Common myeloid progenitor, CD34-positive (primary cell): Measurements from ENCODE around the gene MYO18A. TPM values are rescaled to one million over a fixed set of nuclear protein-coding genes. Genes with fewer than 3 reads are reported as not detected.
A peak's percentile ranks its signal among the peaks of the same experiment; 100 is the strongest.
"Not testable (repeated sequence)": the region's sequence is repeated elsewhere in the genome, so short reads cannot be mapped to it uniquely, and the experiment has no call there.

Experiments used
- CTCF ChIA-PET: fragments of 350-600 bp; sonication (Branson Sonifier 250); formaldehyde crosslinking; loops from one replicate; lab custom pipeline; 2021; ENCODE audit warnings: antibody characterized with exemption; lab: Charles Lee
- POLR2A ChIA-PET: fragments of 350-600 bp; sonication (Branson Sonifier 250); formaldehyde crosslinking; loops from one replicate; lab custom pipeline; 2021; ENCODE audit warnings: antibody characterized with exemption; lab: Charles Lee
- DNase-seq, 3 donors: peaks; one replicate each; pipeline versions ENCODE4 v3.0.0 to v3.0.0-alpha.2; 2013
- H3K27ac ChIP-seq, 2 experiments: 1 replicate in 1 of 2; 2 replicates in 1 of 2; pipeline ENCODE4 v1.7.0; 2013; ENCODE audit warnings: inconsistent platforms in 2 of 2, low read length in 2 of 2, mild to moderate bottlenecking in 2 of 2, low read depth in 1 of 2, moderate library complexity in 1 of 2; ENCODE audit not compliant: severe bottlenecking in 2 of 2, insufficient read depth in 1 of 2, poor library complexity in 1 of 2
- H3K27me3 ChIP-seq, 5 experiments: replicated peaks in 2 of 5; 1 replicate in 3 of 5; 2 replicates in 2 of 5; pipeline versions ENCODE4 v1.6.1 to v1.7.0; 2013; ENCODE audit warnings: low read length in 4 of 5, mild to moderate bottlenecking in 2 of 5, moderate library complexity in 2 of 5, inconsistent platforms in 1 of 5; ENCODE audit not compliant: insufficient read depth in 5 of 5, control insufficient read depth in 4 of 5
- H3K36me3 ChIP-seq, 4 experiments: 1 replicate in 2 of 4; 2 replicates in 2 of 4; pipeline versions ENCODE4 v1.6.1 to v1.7.0; 2013; ENCODE audit warnings: low read length in 3 of 4, control low read depth in 1 of 4, mild to moderate bottlenecking in 1 of 4; ENCODE audit not compliant: control insufficient read depth in 4 of 4, insufficient read depth in 4 of 4
- H3K4me1 ChIP-seq, 4 experiments: 1 replicate in 3 of 4; 2 replicates in 1 of 4; pipeline versions ENCODE4 v1.6.1 to v1.7.1; 2013; ENCODE audit warnings: low read length in 3 of 4, mild to moderate bottlenecking in 3 of 4, control low read depth in 1 of 4, inconsistent platforms in 1 of 4, moderate library complexity in 1 of 4; ENCODE audit not compliant: control insufficient read depth in 4 of 4, insufficient read depth in 4 of 4; ENCODE audit errors: control extremely low read depth in 1 of 4
- H3K4me3 ChIP-seq, 7 experiments: 1 replicate in 4 of 7; 2 replicates in 3 of 7; pipeline versions ENCODE4 v1.5.1 to v1.7.0; 2013; ENCODE audit warnings: mild to moderate bottlenecking in 7 of 7, low read length in 6 of 7, moderate library complexity in 6 of 7, inconsistent platforms in 2 of 7, low read depth in 2 of 7, control low read depth in 1 of 7; ENCODE audit not compliant: insufficient read depth in 4 of 7, control insufficient read depth in 1 of 7; ENCODE audit errors: extremely low read depth in 1 of 7
- H3K9me3 ChIP-seq, 5 experiments: 1 replicate in 4 of 5; 2 replicates in 1 of 5; pipeline versions ENCODE4 v1.6.1 to v1.7.1; 2013; ENCODE audit warnings: low read length in 4 of 5, mild to moderate bottlenecking in 2 of 5, inconsistent platforms in 1 of 5, low read depth in 1 of 5, moderate library complexity in 1 of 5; ENCODE audit not compliant: control insufficient read depth in 4 of 5, insufficient read depth in 2 of 5; ENCODE audit errors: control extremely low read depth in 1 of 5
- WGBS: methylation state at CpG from one replicate; pipeline ENCODE4 v1.1.5; 2013; ENCODE audit not compliant: insufficient coverage; 5-methylcytosine and 5-hydroxymethylcytosine counted together
- polyA plus RNA-seq: library from polyadenylated mRNA; unstranded; fragments of 120-200 nt; gene quantifications from one replicate; pipeline ENCODE4 v1.2.1, GENCODE V29; 2013

MYO18A gene
- 159 TPM for polyA plus RNA-seq

GRCh38 chr17:29180034-29180787, at the start of gene MYO18A:
TSS of gene MYO18A (minus strand) at chr17:29180398. CDS start at chr17:29166940, 13,458 bp downstream.
- peak; percentile 70 to 77 (median 76) for DNase-seq
- peak within 1 kb of the TSS; percentile 11 to 69 (median 57) for H3K4me3 ChIP-seq
- ChIA-PET CTCF (interaction anchor here (0.6 to 9.3 kb wide), 23 partner anchors 10 to 294 kb away, joined by 3 to 76 read pairs (median 5); no protein-coding TSS in a partner anchor), POLR2A (interaction anchor here (0.9 to 1.7 kb wide), 2 partner anchors 31 to 35 kb away, joined by 3 to 7 read pairs; no protein-coding TSS in a partner anchor)
- peaks cover 2 to 55% (median 37%) of the 10 kb centered on the region in 4 experiments for H3K4me1 ChIP-seq
- no peaks in the 10 kb centered on the region for H3K36me3 ChIP-seq
- WGBS: 3% methylated on average over 51 of the region's 76 CpGs
- H3K27ac ChIP-seq: no peak within 1 kb of the TSS
- no peaks in the 10 kb centered on the region for H3K27me3 ChIP-seq
- H3K9me3 ChIP-seq: peaks cover 0 to 4% (median 0%) of the 10 kb centered on the region in 5 experiments

- Histone ChIP-seq H3K36me3 (no peaks in the 10 kb centered on the region), H3K4me1 (peaks cover 0 to 5% (median 2%) of the 10 kb centered on the region in 4 experiments), H3K27ac (no peak overlapping the region), H3K9me3 (no peaks in the 10 kb centered on the region), H3K4me3 (no peak overlapping the region), H3K27me3 (no peaks in the 10 kb centered on the region)
- no peak for DNase-seq
- POLR2A ChIA-PET: no interaction called here
- CTCF ChIA-PET: interaction anchor here (0.8 to 1.5 kb wide), 5 partner anchors 9 to 76 kb away, joined by 3 to 4 read pairs (median 4); no protein-coding TSS in a partner anchor
These were observed 45.2 kb upstream of the MYO18A start for GRCh38 chr17:29225396-29225795.

- POLR2A ChIA-PET: interaction anchor here (1.1 kb wide), 1 partner anchor 71 kb away, joined by 4 read pairs; no protein-coding TSS in a partner anchor
- not testable (repeated sequence) for DNase-seq, H3K36me3 ChIP-seq, H3K27ac ChIP-seq, H3K4me3 ChIP-seq, H3K27me3 ChIP-seq, H3K4me1 ChIP-seq, H3K9me3 ChIP-seq
- 98% methylated on average over 6 of the region's 11 CpGs for WGBS
- CTCF ChIA-PET: interaction anchor here (1.2 to 11.1 kb wide), 5 partner anchors 12 to 73 kb away, joined by 4 to 124 read pairs (median 21); no protein-coding TSS in a partner anchor
These were observed 41.1 kb upstream of the MYO18A start for GRCh38 chr17:29221338-29221737.

- DNase-seq: peak; percentile 80 to 90 (median 84)
- ChIA-PET CTCF (interaction anchor here (0.6 to 11.1 kb wide), 39 partner anchors 8 to 250 kb away, joined by 3 to 124 read pairs (median 4); partner anchors contain the start of gene MYO18A), POLR2A (interaction anchor here (0.6 kb wide), 1 partner anchor 73 kb away, joined by 3 read pairs; no protein-coding TSS in a partner anchor)
- H3K27ac ChIP-seq: no peak overlapping the region
- H3K9me3 ChIP-seq: no peaks in the 10 kb centered on the region
- whole genome bisulfite sequencing: 14% methylated on average over 13 of the region's 14 CpGs
- H3K36me3 ChIP-seq: no peaks in the 10 kb centered on the region
- no peaks in the 10 kb centered on the region for H3K27me3 ChIP-seq
- peaks cover 0 to 8% (median 5%) of the 10 kb centered on the region in 4 experiments for H3K4me1 ChIP-seq
- peak overlapping the region in 1 of 7 experiments; percentile 3 for H3K4me3 ChIP-seq
These were observed 39.3 kb upstream of the MYO18A start for GRCh38 chr17:29219378-29220047.

GRCh38 chr17:29216856-29217255, 36.7 kb upstream of the MYO18A start:
- POLR2A ChIA-PET: no interaction called here

GRCh38 chr17:29216181-29216580, 36.0 kb upstream of the MYO18A start:
- H3K4me3 ChIP-seq: no peak overlapping the region
- H3K27me3 ChIP-seq: no peaks in the 10 kb centered on the region
- POLR2A ChIA-PET: no interaction called here
- H3K36me3 ChIP-seq: no peaks in the 10 kb centered on the region
- no peaks in the 10 kb centered on the region for H3K9me3 ChIP-seq
- H3K4me1 ChIP-seq: peaks cover 0 to 8% (median 5%) of the 10 kb centered on the region in 4 experiments
- WGBS: 100% methylated on average over 3 of the region's 6 CpGs
- no peak for DNase-seq
- H3K27ac ChIP-seq: no peak overlapping the region
- CTCF ChIA-PET: interaction anchor here (1.1 to 11.1 kb wide), 7 partner anchors 9 to 79 kb away, joined by 3 to 124 read pairs (median 4); no protein-coding TSS in a partner anchor

More at GRCh38 chr17:29216856-29217255, 36.7 kb upstream of the MYO18A start:
- CTCF ChIA-PET: interaction anchor here (1.3 to 11.1 kb wide), 9 partner anchors 10 to 93 kb away, joined by 3 to 124 read pairs (median 6); no protein-coding TSS in a partner anchor
- Histone ChIP-seq H3K27me3 (no peaks in the 10 kb centered on the region), H3K4me1 (peaks cover 0 to 8% (median 5%) of the 10 kb centered on the region in 4 experiments), H3K9me3 (no peaks in the 10 kb centered on the region), H3K36me3 (no peaks in the 10 kb centered on the region), H3K27ac (no peak overlapping the region), H3K4me3 (no peak overlapping the region)
- 100% methylated on average over 4 of the region's 5 CpGs for WGBS
- DNase-seq: no peak
